ENCODE data around the gene CYTIP.

Gene CYTIP

GRCh38 chr2:157443795-157444640, at the start of gene CYTIP:
TSS of gene CYTIP (minus strand) at chr2:157444089. CDS start at chr2:157444020, 69 bp downstream.
- DNase-seq = no peak

DNA sequence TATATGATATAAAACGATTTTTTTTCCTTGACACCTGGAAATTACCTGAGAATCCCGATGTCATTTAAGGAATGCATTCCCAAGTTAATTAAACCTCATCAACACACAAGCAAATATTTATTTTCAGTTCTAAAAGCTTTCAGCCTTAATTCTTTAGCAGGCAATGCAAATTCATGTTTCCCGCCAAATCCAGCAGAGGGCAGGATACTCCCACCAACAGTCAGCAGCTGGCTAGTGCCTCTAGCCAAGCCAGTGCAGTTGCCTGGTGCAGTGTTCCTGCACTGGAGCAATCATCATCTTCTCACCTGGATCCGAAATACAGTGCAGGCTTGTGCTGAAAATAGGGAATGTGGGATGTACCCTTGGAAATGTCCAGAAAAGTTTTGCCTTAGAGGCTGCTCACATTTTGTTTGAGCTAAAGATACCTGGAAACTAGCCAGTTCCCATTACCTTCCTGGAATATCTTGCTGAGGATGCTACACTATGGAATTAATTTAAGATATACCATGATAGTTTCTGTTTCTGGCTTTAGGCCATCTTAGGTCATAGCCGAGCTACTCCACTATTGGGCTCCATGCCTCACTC, 48.4 kb upstream of the CYTIP start:
- DNase-seq = peak; percentile 66

GRCh38 chr2:157489983-157490382, 46.1 kb upstream of the CYTIP start:
- no peak for DNase-seq

DNA sequence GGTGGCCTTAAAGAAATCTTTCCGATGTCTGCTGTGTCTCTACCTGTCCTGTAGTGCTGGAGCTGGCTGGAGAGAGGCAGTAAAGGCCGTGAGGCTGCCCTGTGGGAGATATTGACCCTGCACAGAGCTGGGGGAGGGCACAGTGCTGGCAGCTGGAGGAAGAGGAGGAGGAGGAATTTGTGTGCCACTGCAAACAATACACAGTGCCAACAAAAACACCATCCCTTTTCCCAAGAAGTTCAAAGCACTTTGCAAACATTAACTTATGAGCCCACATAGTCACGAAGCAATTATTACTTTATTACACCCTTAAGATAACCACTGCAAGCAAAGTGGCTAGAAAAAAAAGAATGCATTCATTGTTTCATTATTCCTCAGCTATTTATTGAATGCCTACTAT, 45.0 kb upstream of the CYTIP start:
- DNase-seq = no peak

- no peak for DNase-seq
Measured at GRCh38 chr2:157487747-157488146, 43.9 kb upstream of the CYTIP start.

- DNase-seq = no peak
Measured at GRCh38 chr2:157487271-157487610, 43.4 kb upstream of the CYTIP start.

- DNase-seq = no peak
Measured at GRCh38 chr2:157486596-157487270, 42.8 kb upstream of the CYTIP start.

DNA sequence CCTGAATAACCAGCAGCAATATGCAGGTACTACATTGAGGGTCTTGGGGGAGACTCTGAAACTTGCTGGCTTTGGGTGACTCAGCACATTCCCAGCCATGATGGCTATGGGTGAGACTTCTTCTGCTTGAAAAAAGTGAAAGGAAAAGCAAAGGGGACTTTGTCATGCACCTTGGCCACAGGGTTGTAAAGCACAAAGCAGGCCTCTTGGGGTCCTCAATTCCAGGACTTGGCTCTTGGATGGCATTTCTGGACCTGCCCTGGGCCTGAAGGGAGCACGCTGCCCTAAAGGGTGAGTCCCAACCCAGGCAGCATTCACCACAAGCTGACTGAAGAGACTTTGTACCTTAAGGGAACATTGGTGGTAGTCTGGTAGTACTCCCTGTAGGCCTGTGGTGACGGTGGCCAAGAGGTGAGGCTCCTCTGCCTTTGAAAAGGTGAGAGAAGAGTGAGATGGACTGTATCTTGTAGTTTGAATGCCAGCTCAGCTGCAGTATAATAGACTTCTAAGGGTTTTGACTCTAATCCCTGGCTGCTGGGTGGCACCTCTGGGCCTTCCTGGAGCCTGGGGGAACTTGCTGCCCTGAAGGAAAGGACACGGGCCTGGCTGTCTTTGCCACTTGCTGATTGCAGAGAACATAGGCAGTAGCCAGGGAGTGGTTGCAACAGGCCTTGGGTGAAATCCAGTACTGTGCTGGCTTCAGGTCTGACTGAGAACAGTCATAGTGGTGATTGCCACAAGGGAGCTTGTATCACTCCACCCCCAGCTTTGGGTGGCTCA, 36.5 kb upstream of the CYTIP start:
- DNase-seq = no peak

GRCh38 chr2:157479081-157480027, 35.5 kb upstream of the CYTIP start:
- no peak for DNase-seq

DNA sequence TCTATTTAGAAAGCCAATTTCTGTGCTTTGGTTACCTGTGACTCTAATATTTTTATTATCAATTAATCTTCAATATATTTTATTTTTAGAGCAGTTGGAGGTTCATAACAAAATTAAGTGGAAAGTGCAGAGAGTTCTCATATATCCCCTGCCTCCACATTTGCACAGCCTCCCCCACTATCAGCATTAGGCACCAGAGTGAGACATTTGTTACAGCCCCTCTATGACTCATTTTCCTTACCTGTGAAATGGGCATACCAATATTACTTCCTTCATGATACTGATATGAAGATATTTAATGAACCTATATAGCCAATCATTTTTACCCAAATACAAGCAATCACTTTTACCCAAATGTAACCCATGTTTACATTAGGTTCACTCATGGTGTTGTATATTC, 34.0 kb upstream of the CYTIP start:
- no peak for DNase-seq

GRCh38 chr2:157476953-157477709, 33.2 kb upstream of the CYTIP start:
- no peak for DNase-seq

DNA sequence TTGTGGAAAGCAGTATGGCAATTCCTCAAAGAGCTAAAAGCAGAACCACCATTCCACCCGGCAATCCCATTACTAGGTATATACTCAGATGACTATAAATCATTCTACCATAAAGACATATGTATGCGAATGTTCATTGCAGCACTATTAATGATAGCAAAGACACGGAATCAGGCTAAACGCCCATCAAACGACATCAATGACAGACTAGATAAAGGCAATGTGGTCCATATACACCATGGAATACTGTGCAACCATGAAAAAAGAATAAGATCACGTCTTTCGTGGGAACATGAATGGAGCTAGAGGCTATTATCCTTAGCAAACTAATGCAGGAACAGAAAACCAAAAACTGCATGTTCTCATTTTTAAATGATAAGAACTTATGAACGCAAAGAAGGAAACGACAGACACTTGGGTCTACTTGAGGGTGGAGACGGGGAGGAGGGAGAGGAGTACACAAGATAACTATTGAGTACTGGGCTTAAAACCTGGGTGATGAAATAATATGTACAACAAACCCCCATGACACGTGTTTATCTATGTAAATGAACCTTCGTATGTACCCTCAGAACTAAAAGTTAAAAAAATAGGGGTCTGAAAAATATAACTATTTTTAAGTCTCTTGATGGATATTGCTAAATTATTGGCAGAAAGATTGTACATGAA, 32.0 kb upstream of the CYTIP start:
- no peak for DNase-seq

DNA sequence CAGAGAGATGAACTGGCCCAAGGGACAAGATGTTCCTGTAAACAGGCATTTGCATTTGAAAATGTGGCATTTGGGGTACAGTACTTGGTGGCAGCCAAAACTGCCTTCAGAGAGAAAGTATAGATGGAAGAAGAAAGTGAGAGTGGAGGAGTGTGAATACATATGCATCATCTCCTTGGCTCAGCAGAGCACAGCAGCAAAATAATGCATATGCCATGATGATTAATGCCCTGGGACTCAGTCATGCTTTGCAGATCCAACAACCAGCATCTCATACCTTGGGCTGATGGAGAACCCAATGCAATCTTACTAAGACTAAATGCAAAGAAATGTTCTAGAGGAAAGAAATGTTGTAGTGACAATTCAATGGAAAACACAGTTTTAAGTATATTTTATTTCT, 29.7 kb upstream of the CYTIP start:
- no peak for DNase-seq

- no peak for DNase-seq
Measured at GRCh38 chr2:157471078-157471477, 27.2 kb upstream of the CYTIP start.

- no peak for DNase-seq
Measured at GRCh38 chr2:157470321-157470720, 26.4 kb upstream of the CYTIP start.

GRCh38 chr2:157469726-157470125, 25.8 kb upstream of the CYTIP start:
- DNase-seq = no peak

DNA sequence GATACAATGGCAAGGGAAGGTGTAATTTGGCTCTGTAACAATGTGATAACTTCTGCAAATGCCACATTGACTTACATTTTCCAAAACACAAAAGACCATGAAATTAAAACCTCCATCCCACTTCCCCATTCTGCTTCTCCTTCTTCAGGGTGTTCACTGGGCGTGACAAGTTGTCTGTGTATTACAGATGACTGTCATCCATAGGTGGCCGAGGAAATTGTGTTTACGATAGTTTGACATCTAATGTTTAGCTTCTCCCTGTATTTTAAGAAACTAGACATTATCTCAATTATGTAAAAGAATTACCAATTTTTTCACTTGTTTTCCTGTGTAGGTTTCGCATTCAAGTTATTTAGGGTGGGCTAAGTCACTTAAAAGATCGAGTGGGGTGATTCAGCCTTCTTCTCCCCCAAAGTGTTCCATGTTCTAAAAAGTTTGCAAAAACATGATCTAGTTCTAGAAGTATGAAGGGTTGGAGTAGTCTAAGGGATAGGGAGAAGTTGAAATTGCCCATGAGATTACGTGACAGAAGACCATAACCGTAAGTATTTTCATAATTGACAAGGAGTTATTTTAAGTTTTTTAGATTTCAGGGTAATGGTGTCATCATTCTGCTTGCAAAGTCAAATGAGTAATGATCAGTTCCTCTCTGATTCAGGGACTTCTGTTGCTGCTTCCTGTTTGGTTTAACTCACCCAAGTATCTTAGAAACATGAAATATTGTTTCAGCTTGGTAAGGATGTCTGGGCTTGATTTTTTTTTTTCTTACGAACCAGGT, 25.2 kb upstream of the CYTIP start:
- DNase-seq = no peak

DNA sequence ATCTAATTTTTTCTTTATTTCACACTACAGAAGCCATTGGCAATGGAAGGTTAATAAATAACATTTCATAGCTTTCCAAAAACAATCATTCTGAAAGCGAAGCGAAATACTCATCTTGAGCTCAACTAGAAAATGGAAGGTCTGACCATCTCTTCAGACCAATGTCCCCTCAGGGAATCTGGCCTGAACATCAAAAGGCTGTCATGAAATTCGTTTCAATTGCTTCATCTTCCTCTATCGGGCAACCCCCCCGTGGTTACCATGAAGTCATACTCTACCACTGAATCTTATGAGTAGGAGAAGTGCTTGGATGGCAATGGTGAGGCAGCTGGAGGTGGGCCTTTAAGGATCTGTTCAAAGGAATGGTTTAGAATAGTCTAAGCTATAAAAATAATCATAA, 22.9 kb upstream of the CYTIP start:
- no peak for DNase-seq

- DNase-seq = no peak
Measured at GRCh38 chr2:157465554-157465953, 21.7 kb upstream of the CYTIP start.

DNA sequence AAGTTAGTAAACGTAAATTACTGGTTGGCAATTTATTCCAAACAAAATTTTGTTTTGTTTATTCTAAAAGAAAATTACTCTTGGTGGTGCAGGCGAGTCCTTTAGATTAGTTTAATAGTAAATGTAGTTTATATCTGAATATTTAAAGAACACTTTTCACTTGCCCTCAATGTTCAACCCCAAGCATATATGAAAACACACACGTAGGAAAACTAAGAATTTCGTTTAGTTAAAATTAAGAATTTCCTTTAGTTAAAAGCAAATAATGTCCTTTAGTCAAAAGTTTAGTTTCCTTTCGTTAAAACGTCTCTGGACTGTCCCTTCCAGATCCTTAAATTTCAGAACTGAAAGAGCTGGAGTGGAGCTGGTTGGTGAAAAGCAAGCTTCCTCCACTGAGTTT, 19.1 kb upstream of the CYTIP start:
- DNase-seq = no peak

All from NCI-H774 (cell line).